ENCODE data around the gene CARNS1.

DNA sequence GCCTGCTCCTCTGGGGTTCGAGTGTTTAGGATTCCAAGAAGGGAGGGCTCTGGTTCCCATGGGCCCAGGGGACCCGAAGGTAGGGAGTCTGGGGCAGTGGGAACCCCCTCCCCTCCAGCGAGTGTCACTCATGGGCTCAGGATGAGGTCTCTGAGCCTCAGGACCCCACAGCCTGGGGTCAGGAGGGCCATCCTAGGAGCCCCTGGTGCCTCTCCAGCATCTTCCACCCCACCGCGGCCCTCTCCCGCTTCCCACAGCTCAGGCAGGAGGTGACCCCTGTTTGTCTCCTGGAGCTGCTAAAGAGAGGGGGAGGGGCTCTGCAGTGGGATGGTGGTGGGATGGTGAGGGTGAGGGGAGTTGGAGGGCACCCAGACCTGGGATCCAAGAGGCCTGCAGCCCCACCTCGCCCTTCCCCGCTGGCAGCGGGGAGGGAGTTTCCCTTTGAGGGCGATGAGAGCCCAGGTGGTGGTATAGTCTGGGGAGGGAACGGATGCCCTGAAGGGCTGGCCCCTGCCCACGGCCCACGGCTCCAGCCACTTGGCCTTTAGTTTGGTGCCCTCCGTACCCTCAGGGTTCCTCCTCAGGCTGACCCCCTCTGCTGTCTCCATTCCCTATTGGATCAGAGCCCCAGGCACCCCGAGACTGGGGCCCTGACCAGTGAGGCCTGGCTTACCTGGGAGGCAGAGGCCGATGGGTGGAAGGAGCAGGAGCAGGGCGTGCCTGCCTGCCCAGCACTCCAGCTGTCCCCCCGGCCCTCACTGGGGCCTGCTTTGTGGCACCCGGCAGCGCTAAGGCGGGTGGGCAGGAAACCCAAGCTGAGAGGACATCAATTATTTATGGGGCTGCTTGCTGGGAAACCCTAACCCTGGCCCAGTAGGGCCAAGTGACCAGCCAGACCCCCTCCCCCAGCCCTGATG, 38.6 kb downstream of the CARNS1 start:
- no peak for TF ChIP-seq EP300 (IDR thresholded peaks at IDR 0.05)
- TF ChIP-seq, protein P1, sequence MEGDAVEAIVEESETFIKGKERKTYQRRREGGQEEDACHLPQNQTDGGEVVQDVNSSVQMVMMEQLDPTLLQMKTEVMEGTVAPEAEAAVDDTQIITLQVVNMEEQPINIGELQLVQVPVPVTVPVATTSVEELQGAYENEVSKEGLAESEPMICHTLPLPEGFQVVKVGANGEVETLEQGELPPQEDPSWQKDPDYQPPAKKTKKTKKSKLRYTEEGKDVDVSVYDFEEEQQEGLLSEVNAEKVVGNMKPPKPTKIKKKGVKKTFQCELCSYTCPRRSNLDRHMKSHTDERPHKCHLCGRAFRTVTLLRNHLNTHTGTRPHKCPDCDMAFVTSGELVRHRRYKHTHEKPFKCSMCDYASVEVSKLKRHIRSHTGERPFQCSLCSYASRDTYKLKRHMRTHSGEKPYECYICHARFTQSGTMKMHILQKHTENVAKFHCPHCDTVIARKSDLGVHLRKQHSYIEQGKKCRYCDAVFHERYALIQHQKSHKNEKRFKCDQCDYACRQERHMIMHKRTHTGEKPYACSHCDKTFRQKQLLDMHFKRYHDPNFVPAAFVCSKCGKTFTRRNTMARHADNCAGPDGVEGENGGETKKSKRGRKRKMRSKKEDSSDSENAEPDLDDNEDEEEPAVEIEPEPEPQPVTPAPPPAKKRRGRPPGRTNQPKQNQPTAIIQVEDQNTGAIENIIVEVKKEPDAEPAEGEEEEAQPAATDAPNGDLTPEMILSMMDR (IDR thresholded peaks at IDR 0.05), result no peak

All from upper lobe of left lung (tissue), 4 donors.